GM12873 (cell line): ENCODE results near the gene MRPL3.

ENCODE experiments used
- CTCF ChIP-seq: IDR thresholded peaks from 2 replicates; pipeline ENCODE4 v1.5.1; 2012; ENCODE audit warnings: low read depth, mild to moderate bottlenecking, moderate library complexity, low read length, control low read depth; ENCODE audit not compliant: insufficient read depth; ENCODE audit errors: missing control alignments

MRPL3 gene

GRCh38 chr3:131417751-131418150 lies 85.0 kb downstream of the MRPL3 start:
- no peak for TF ChIP-seq CTCF
